ENCODE data around the gene PPARA.

DNA sequence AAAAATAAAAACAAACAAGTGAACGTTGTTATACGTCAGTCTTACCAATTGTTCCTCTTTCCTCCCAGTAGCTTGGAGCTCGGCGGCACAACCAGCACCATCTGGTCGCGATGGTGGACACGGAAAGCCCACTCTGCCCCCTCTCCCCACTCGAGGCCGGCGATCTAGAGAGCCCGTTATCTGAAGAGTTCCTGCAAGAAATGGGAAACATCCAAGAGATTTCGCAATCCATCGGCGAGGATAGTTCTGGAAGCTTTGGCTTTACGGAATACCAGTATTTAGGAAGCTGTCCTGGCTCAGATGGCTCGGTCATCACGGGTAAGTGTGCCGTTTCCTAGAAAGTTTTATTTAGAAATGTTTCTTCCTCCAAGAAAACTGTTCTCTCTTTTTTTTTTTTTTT is 47.9 kb downstream of the PPARA start:
- TF ChIP-seq, protein P1, sequence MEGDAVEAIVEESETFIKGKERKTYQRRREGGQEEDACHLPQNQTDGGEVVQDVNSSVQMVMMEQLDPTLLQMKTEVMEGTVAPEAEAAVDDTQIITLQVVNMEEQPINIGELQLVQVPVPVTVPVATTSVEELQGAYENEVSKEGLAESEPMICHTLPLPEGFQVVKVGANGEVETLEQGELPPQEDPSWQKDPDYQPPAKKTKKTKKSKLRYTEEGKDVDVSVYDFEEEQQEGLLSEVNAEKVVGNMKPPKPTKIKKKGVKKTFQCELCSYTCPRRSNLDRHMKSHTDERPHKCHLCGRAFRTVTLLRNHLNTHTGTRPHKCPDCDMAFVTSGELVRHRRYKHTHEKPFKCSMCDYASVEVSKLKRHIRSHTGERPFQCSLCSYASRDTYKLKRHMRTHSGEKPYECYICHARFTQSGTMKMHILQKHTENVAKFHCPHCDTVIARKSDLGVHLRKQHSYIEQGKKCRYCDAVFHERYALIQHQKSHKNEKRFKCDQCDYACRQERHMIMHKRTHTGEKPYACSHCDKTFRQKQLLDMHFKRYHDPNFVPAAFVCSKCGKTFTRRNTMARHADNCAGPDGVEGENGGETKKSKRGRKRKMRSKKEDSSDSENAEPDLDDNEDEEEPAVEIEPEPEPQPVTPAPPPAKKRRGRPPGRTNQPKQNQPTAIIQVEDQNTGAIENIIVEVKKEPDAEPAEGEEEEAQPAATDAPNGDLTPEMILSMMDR (IDR thresholded peaks at IDR 0.05): no peak
- no peak for TF ChIP-seq SIN3A (IDR thresholded peaks at IDR 0.05; ENCODE audit: borderline replicate concordance, insufficient read depth, low read depth, low read length)
- TF ChIP-seq POLR2AphosphoS5 (IDR thresholded peaks at IDR 0.05; ENCODE audit: low read depth, low read length): no peak

Measured in Panc1 (cell line).